ENCODE results near the gene KCNH4. TPM values are rescaled to one million over a fixed set of nuclear protein-coding genes. Genes with fewer than 3 reads are reported as not detected.

KCNH4 gene
- total RNA-seq, 1 donor from 2014 or later, result not detected

GRCh38 chr17:42193216-42193968 lies 12.4 kb upstream of the KCNH4 start:
- peak overlapping the region; percentile 67 for H3K4me3 ChIP-seq (ENCODE audit: low read depth, low read length)
- no peak for DNase-seq (ENCODE audit: low read depth)

GRCh38 chr17:42192189-42193126 lies 11.5 kb upstream of the KCNH4 start:
- TF ChIP-seq CTCF (conservative IDR thresholded peaks at IDR 0.05; ENCODE audit: low read depth, low read length), result no peak
- no peak for DNase-seq (ENCODE audit: low read depth)
- no peak overlapping the region for H3K4me3 ChIP-seq (ENCODE audit: low read depth, low read length)

More at GRCh38 chr17:42193216-42193968, 12.4 kb upstream of the KCNH4 start:
- no peak for TF ChIP-seq CTCF (conservative IDR thresholded peaks at IDR 0.05; ENCODE audit: low read depth, low read length)

- TF ChIP-seq CTCF (conservative IDR thresholded peaks at IDR 0.05; ENCODE audit: low read depth, low read length), result no peak
- H3K4me3 ChIP-seq (ENCODE audit: low read depth, low read length), result no peak overlapping the region
- DNase-seq (ENCODE audit: low read depth), result no peak
Measured at GRCh38 chr17:42191275-42191608, 10.3 kb upstream of the KCNH4 start.

- no peak for TF ChIP-seq CTCF (conservative IDR thresholded peaks at IDR 0.05; ENCODE audit: low read depth, low read length)
- DNase-seq (ENCODE audit: low read depth), result no peak
- no peak overlapping the region for H3K4me3 ChIP-seq (ENCODE audit: low read depth, low read length)
Measured at GRCh38 chr17:42190491-42191274, 9.7 kb upstream of the KCNH4 start.

- H3K4me3 ChIP-seq (ENCODE audit: low read depth, low read length), result no peak overlapping the region
- no peak for DNase-seq (ENCODE audit: low read depth)
- no peak for TF ChIP-seq CTCF (conservative IDR thresholded peaks at IDR 0.05; ENCODE audit: low read depth, low read length)
Measured at GRCh38 chr17:42189651-42189965, 8.7 kb upstream of the KCNH4 start.

GRCh38 chr17:42188749-42189650 lies 8.1 kb upstream of the KCNH4 start:
- DNase-seq (ENCODE audit: low read depth), result no peak
- TF ChIP-seq CTCF (conservative IDR thresholded peaks at IDR 0.05; ENCODE audit: low read depth, low read length), result no peak
- H3K4me3 ChIP-seq (ENCODE audit: low read depth, low read length), result no peak overlapping the region

Data from epithelial cell of proximal tubule (primary cell).